ENCODE data around the gene IQCH.
"Not testable (repeated sequence)": the region's sequence is repeated elsewhere in the genome, so short reads cannot be mapped to it uniquely, and the experiment has no call there.

Gene IQCH

GRCh38 chr15:67358812-67359211 lies 104.2 kb downstream of the IQCH start:
- no peak overlapping the region for H3K27ac ChIP-seq (ENCODE audit: low read length)
- no peak overlapping the region for H2AFZ ChIP-seq (ENCODE audit: low read length)
- H3K9ac ChIP-seq (ENCODE audit: low read length): no peak overlapping the region
- no peaks in the 10 kb centered on the region for H3K79me2 ChIP-seq (ENCODE audit: low read length)
- no peaks in the 10 kb centered on the region for H3F3A ChIP-seq (ENCODE audit: insufficient read depth, low read length)
- no peak overlapping the region for H3K4me3 ChIP-seq (ENCODE audit: low read length)
- no peaks in the 10 kb centered on the region for H3K27me3 ChIP-seq (replicated peaks; ENCODE audit: insufficient read depth, low read length)
- H3K9me3 ChIP-seq (replicated peaks; ENCODE audit: insufficient read depth, low read length): no peaks in the 10 kb centered on the region
- no peaks in the 10 kb centered on the region for H3K36me3 ChIP-seq (replicated peaks; ENCODE audit: insufficient read depth, low read length)
- DNase-seq: no peak
- H4K20me1 ChIP-seq (ENCODE audit: insufficient read depth, low read length): no peaks in the 10 kb centered on the region
- no peak overlapping the region for H3K4me2 ChIP-seq (ENCODE audit: low read depth, low read length)
- TF ChIP-seq CTCF (IDR thresholded peaks at IDR 0.05; ENCODE audit: low read length) (no peak), EZH2phosphoT487 (IDR thresholded peaks at IDR 0.05; ENCODE audit: low read length) (no peak), EZH2 (optimal IDR thresholded peaks at IDR 0.05; ENCODE audit: low read depth, low read length) (no peak)
- H3K4me1 ChIP-seq (ENCODE audit: low read length): no peaks in the 10 kb centered on the region
- no peaks in the 10 kb centered on the region for H3K9me2 ChIP-seq (replicated peaks; ENCODE audit: insufficient read depth, low read length)

GRCh38 chr15:67359431-67360079 lies 105.0 kb downstream of the IQCH start:
- Histone ChIP-seq H3K27ac (ENCODE audit: low read length) (no peak overlapping the region), H3K27me3 (replicated peaks; ENCODE audit: insufficient read depth, low read length) (no peaks in the 10 kb centered on the region), H3K4me1 (ENCODE audit: low read length) (no peaks in the 10 kb centered on the region), H3K9me2 (replicated peaks; ENCODE audit: insufficient read depth, low read length) (no peaks in the 10 kb centered on the region), H3K9me3 (replicated peaks; ENCODE audit: insufficient read depth, low read length) (no peaks in the 10 kb centered on the region), H2AFZ (ENCODE audit: low read length) (no peak overlapping the region), H3F3A (ENCODE audit: insufficient read depth, low read length) (no peaks in the 10 kb centered on the region), H3K9ac (ENCODE audit: low read length) (no peak overlapping the region), H4K20me1 (ENCODE audit: insufficient read depth, low read length) (no peaks in the 10 kb centered on the region), H3K4me3 (ENCODE audit: low read length) (no peak overlapping the region), H3K4me2 (ENCODE audit: low read depth, low read length) (no peak overlapping the region), H3K79me2 (ENCODE audit: low read length) (no peaks in the 10 kb centered on the region), H3K36me3 (replicated peaks; ENCODE audit: insufficient read depth, low read length) (no peaks in the 10 kb centered on the region)
- DNase-seq: no peak
- TF ChIP-seq CTCF (IDR thresholded peaks at IDR 0.05; ENCODE audit: low read length): no peak
- no peak for TF ChIP-seq EZH2phosphoT487 (IDR thresholded peaks at IDR 0.05; ENCODE audit: low read length)
- TF ChIP-seq EZH2 (optimal IDR thresholded peaks at IDR 0.05; ENCODE audit: low read depth, low read length): no peak

GRCh38 chr15:67361100-67361499 lies 106.5 kb downstream of the IQCH start:
- Histone ChIP-seq H3K9me3 (replicated peaks; ENCODE audit: insufficient read depth, low read length) (no peaks in the 10 kb centered on the region), H3F3A (ENCODE audit: insufficient read depth, low read length) (no peaks in the 10 kb centered on the region), H3K4me3 (ENCODE audit: low read length) (no peak overlapping the region), H3K9me2 (replicated peaks; ENCODE audit: insufficient read depth, low read length) (no peaks in the 10 kb centered on the region), H3K4me2 (ENCODE audit: low read depth, low read length) (no peak overlapping the region), H3K79me2 (ENCODE audit: low read length) (no peaks in the 10 kb centered on the region), H3K27me3 (replicated peaks; ENCODE audit: insufficient read depth, low read length) (no peaks in the 10 kb centered on the region), H2AFZ (ENCODE audit: low read length) (no peak overlapping the region), H4K20me1 (ENCODE audit: insufficient read depth, low read length) (no peaks in the 10 kb centered on the region), H3K9ac (ENCODE audit: low read length) (no peak overlapping the region), H3K4me1 (ENCODE audit: low read length) (no peaks in the 10 kb centered on the region), H3K27ac (ENCODE audit: low read length) (no peak overlapping the region), H3K36me3 (replicated peaks; ENCODE audit: insufficient read depth, low read length) (no peaks in the 10 kb centered on the region)
- TF ChIP-seq EZH2 (optimal IDR thresholded peaks at IDR 0.05; ENCODE audit: low read depth, low read length) (no peak), CTCF (IDR thresholded peaks at IDR 0.05; ENCODE audit: low read length) (no peak)
- DNase-seq: no peak

- H3K9ac ChIP-seq (ENCODE audit: low read length); H3K9me2 ChIP-seq (replicated peaks; ENCODE audit: insufficient read depth, low read length); DNase-seq; H3F3A ChIP-seq (ENCODE audit: insufficient read depth, low read length); H3K9me3 ChIP-seq (replicated peaks; ENCODE audit: insufficient read depth, low read length); H3K4me3 ChIP-seq (ENCODE audit: low read length); H3K27ac ChIP-seq (ENCODE audit: low read length); H3K79me2 ChIP-seq (ENCODE audit: low read length); H3K36me3 ChIP-seq (replicated peaks; ENCODE audit: insufficient read depth, low read length); H4K20me1 ChIP-seq (ENCODE audit: insufficient read depth, low read length); H3K4me2 ChIP-seq (ENCODE audit: low read depth, low read length); H3K27me3 ChIP-seq (replicated peaks; ENCODE audit: insufficient read depth, low read length); H2AFZ ChIP-seq (ENCODE audit: low read length): not testable (repeated sequence)
- H3K4me1 ChIP-seq (ENCODE audit: low read length): peaks cover 15% of the 10 kb centered on the region
These were observed 109.1 kb downstream of the IQCH start for GRCh38 chr15:67363712-67364111.
